Measurements from ENCODE around the gene FAM111A.

Gene FAM111A

DNA sequence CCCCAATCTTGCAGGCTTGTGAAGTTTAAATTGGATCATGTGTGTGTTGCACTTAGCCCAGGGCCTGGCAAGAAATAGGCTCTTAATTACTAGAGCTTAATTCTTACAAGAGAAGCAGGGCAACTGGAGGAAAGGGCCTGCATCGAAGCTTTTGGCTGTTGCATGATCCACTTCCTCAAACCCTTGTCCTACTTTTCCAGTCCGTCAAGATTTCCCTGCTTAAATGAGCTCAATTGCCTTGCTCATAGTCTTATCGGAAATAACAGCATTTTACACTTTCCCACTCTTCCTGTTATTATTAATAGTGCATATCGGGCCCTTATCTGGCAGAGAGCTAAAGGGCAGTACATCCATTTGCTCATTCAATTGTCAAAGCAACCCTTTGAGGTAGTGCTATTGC is 47.3 kb downstream of the FAM111A start:
- no peak for DNase-seq (ENCODE audit: low spot score)
- no peak overlapping the region for H3K27ac ChIP-seq
- TF ChIP-seq CTCF (conservative IDR thresholded peaks at IDR 0.05; ENCODE audit: low read depth): no peak
- ChIA-PET POLR2A (ENCODE audit: low non-redundant PET) (no interaction called here), CTCF (no interaction called here)

- ChIA-PET POLR2A (ENCODE audit: low non-redundant PET) (no interaction called here), CTCF (interaction anchor here (1.1 kb wide), 1 partner anchor 8 kb away, joined by 3 read pairs; no protein-coding TSS in a partner anchor)
- DNase-seq (ENCODE audit: low spot score): no peak
Observed at GRCh38 chr11:59191095-59191494, 48.4 kb downstream of the FAM111A start.

GRCh38 chr11:59191890-59192289 is 49.2 kb downstream of the FAM111A start:
- CTCF ChIA-PET: interaction anchor here (1.1 kb wide), 1 partner anchor 9 kb away, joined by 3 read pairs; no protein-coding TSS in a partner anchor
- POLR2A ChIA-PET (ENCODE audit: low non-redundant PET): no interaction called here
- no peak for TF ChIP-seq CTCF (conservative IDR thresholded peaks at IDR 0.05; ENCODE audit: low read depth)
- H3K27ac ChIP-seq: no peak overlapping the region
- DNase-seq (ENCODE audit: low spot score): no peak

More at GRCh38 chr11:59191095-59191494, 48.4 kb downstream of the FAM111A start:
- TF ChIP-seq CTCF (conservative IDR thresholded peaks at IDR 0.05; ENCODE audit: low read depth): no peak
- no peak overlapping the region for H3K27ac ChIP-seq

- POLR2A ChIA-PET (ENCODE audit: low non-redundant PET): no interaction called here
- TF ChIP-seq CTCF (conservative IDR thresholded peaks at IDR 0.05; ENCODE audit: low read depth): no peak
Observed at GRCh38 chr11:59192446-59193020, 49.9 kb downstream of the FAM111A start.

DNA sequence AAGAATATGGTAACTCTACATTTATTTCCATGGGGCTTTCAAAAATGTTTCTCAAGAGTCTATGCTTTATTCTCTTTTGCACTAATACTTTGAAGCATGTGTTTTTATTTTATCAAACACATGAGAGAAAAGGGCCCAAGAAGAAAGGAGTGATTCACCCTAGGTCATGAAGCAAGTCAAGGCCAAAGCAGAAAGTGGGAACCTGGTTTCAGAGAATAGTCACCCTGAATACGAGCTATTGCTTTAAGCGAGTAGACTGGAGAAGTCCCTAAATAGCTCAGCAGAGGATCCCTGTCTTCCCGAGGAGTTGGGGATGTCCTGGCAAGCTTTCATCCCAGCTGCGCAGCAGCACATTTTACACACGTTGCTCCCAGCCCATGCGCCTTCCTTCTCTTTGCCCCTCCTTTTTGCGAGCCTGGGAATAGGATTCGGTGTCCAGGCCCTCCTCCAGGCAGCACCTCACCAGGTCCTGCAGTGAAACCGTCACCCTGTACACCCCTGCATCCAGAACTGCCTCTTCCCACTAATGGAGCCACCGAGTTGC is 51.0 kb downstream of the FAM111A start:
- ChIA-PET POLR2A (ENCODE audit: low non-redundant PET) (no interaction called here), CTCF (interaction anchor here (1.1 kb wide), 1 partner anchor 22 kb away, joined by 4 read pairs; the partner anchor contains the start of gene DTX4)
- DNase-seq (ENCODE audit: low spot score): no peak
- H3K27ac ChIP-seq: no peak overlapping the region
- TF ChIP-seq CTCF (conservative IDR thresholded peaks at IDR 0.05; ENCODE audit: low read depth): no peak

More at GRCh38 chr11:59192446-59193020, 49.9 kb downstream of the FAM111A start:
- no peak overlapping the region for H3K27ac ChIP-seq
- DNase-seq (ENCODE audit: low spot score): no peak
- CTCF ChIA-PET: interaction anchor here (0.5 to 1.1 kb wide), 2 partner anchors 21 to 616 kb away, joined by 4 to 5 read pairs; partner anchors contain the start of gene DTX4

- ChIA-PET CTCF (no interaction called here), POLR2A (ENCODE audit: low non-redundant PET) (no interaction called here)
- no peak for DNase-seq (ENCODE audit: low spot score)
- no peak for TF ChIP-seq CTCF (conservative IDR thresholded peaks at IDR 0.05; ENCODE audit: low read depth)
- no peak overlapping the region for H3K27ac ChIP-seq
Observed at GRCh38 chr11:59195586-59195985, 52.9 kb downstream of the FAM111A start.

Data from RWPE1 (cell line).